HG02571 (cell line): Measurements from ENCODE around the gene ZBED6.
A peak's percentile ranks its signal among the peaks of the same experiment; 100 is the strongest.
"Not testable (repeated sequence)": the region's sequence is repeated elsewhere in the genome, so short reads cannot be mapped to it uniquely, and the experiment has no call there.

Experiments
- ATAC-seq: cut with Tn5 transposase; IDR thresholded peaks from one replicate; pipeline ENCODE4 v1.9.1; 2021; ENCODE audit warnings: mild to moderate bottlenecking, moderate library complexity; ENCODE audit not compliant: unreplicated experiment

Gene ZBED6

GRCh38 chr1:203795441-203796235 lies at the start of gene ZBED6, which contains the start of gene ZC3H11A:
Gene ZBED6 (plus strand): TSS chr1:203795623. CDS start chr1:203797523, 1,900 bp downstream.
Gene ZC3H11A (plus strand): TSS chr1:203795623. CDS start chr1:203817071, 21,448 bp downstream.
- ATAC-seq = peak; percentile 95

GRCh38 chr1:203746281-203746680 lies 49.1 kb upstream of the ZBED6 start:
- no peak for ATAC-seq

- no peak for ATAC-seq
These were observed 44.4 kb upstream of the ZBED6 start for GRCh38 chr1:203751051-203751450.

GRCh38 chr1:203751618-203752361 lies 43.6 kb upstream of the ZBED6 start:
- not testable (repeated sequence) for ATAC-seq

GRCh38 chr1:203754455-203754864 lies 41.0 kb upstream of the ZBED6 start:
- no peak for ATAC-seq

GRCh38 chr1:203756036-203756435 lies 39.4 kb upstream of the ZBED6 start:
- ATAC-seq = no peak

- ATAC-seq = not testable (repeated sequence)
These were observed 36.7 kb upstream of the ZBED6 start for GRCh38 chr1:203758749-203759148.

- no peak for ATAC-seq
These were observed 34.9 kb upstream of the ZBED6 start for GRCh38 chr1:203760506-203760905.

GRCh38 chr1:203761958-203762357 lies 33.5 kb upstream of the ZBED6 start:
- not testable (repeated sequence) for ATAC-seq

GRCh38 chr1:203763505-203763904 lies 31.9 kb upstream of the ZBED6 start:
- no peak for ATAC-seq

- no peak for ATAC-seq
These were observed 31.1 kb upstream of the ZBED6 start for GRCh38 chr1:203764105-203765028.

- peak; percentile 67 for ATAC-seq
These were observed 30.2 kb upstream of the ZBED6 start, which contains the start of gene LAX1 for GRCh38 chr1:203765029-203765837. Gene LAX1 (plus strand): TSS chr1:203765183. CDS start chr1:203765566, 383 bp downstream.

- ATAC-seq = no peak
These were observed 27.2 kb upstream of the ZBED6 start for GRCh38 chr1:203768256-203768655.

GRCh38 chr1:203769505-203770343 lies 25.7 kb upstream of the ZBED6 start:
- no peak for ATAC-seq

- no peak for ATAC-seq
These were observed 23.5 kb upstream of the ZBED6 start for GRCh38 chr1:203771901-203772301.

- ATAC-seq = no peak
These were observed 22.6 kb upstream of the ZBED6 start for GRCh38 chr1:203772836-203773235.

GRCh38 chr1:203776636-203777035 lies 18.8 kb upstream of the ZBED6 start:
- no peak for ATAC-seq

- ATAC-seq = no peak
These were observed 17.8 kb upstream of the ZBED6 start for GRCh38 chr1:203777596-203777995.

- ATAC-seq = no peak
These were observed 17.3 kb upstream of the ZBED6 start for GRCh38 chr1:203778146-203778545.
